ENCODE data around the gene TRIO.

TRIO gene

GRCh38 chr5:14402424-14402823 is 259.3 kb downstream of the TRIO start:
- no peak for DNase-seq

- no peak for DNase-seq
Observed at GRCh38 chr5:14404780-14405179, 261.6 kb downstream of the TRIO start.

- DNase-seq: no peak
Observed at GRCh38 chr5:14405267-14405666, 262.1 kb downstream of the TRIO start.

- DNase-seq: no peak
Observed at GRCh38 chr5:14405706-14406553, 262.8 kb downstream of the TRIO start.

GRCh38 chr5:14406554-14406849 is 263.4 kb downstream of the TRIO start:
- no peak for DNase-seq

GRCh38 chr5:14407051-14407450 is 263.9 kb downstream of the TRIO start:
- DNase-seq: no peak

GRCh38 chr5:14407746-14408175 is 264.6 kb downstream of the TRIO start:
- no peak for DNase-seq

- DNase-seq: no peak
Observed at GRCh38 chr5:14408969-14409586, 265.9 kb downstream of the TRIO start.

GRCh38 chr5:14410068-14410393 is 266.9 kb downstream of the TRIO start:
- no peak for DNase-seq

GRCh38 chr5:14410394-14411201 is 267.5 kb downstream of the TRIO start:
- no peak for DNase-seq

GRCh38 chr5:14411216-14411615 is 268.1 kb downstream of the TRIO start:
- no peak for DNase-seq

- DNase-seq: no peak
Observed at GRCh38 chr5:14413331-14413750, 270.2 kb downstream of the TRIO start.

- DNase-seq: peak in 1 of 2 experiments; percentile 41
Observed at GRCh38 chr5:14414007-14414406, 270.9 kb downstream of the TRIO start.

GRCh38 chr5:14414656-14415023 is 271.5 kb downstream of the TRIO start:
- no peak for DNase-seq

- no peak for DNase-seq
Observed at GRCh38 chr5:14415024-14415697, 272.0 kb downstream of the TRIO start.

- no peak for DNase-seq
Observed at GRCh38 chr5:14415698-14416074, 272.5 kb downstream of the TRIO start.

GRCh38 chr5:14416621-14417275 is 273.6 kb downstream of the TRIO start:
- no peak for DNase-seq

GRCh38 chr5:14417276-14417730 is 274.2 kb downstream of the TRIO start:
- DNase-seq: no peak

- no peak for DNase-seq
Observed at GRCh38 chr5:14417792-14418765, 274.9 kb downstream of the TRIO start.

GRCh38 chr5:14419686-14420085 is 276.5 kb downstream of the TRIO start:
- DNase-seq: no peak

GRCh38 chr5:14420101-14420811 is 277.1 kb downstream of the TRIO start:
- no peak for DNase-seq

Measured in NCI-H2081 (cell line).